ENCODE results near the gene OR4D1. TPM values are rescaled to one million over a fixed set of nuclear protein-coding genes. Genes with fewer than 3 reads are reported as not detected.

Gene OR4D1
- total and polyA plus RNA-seq, 2 of the 4 experiments (the other 2 are of a cell fraction) = not detected

DNA sequence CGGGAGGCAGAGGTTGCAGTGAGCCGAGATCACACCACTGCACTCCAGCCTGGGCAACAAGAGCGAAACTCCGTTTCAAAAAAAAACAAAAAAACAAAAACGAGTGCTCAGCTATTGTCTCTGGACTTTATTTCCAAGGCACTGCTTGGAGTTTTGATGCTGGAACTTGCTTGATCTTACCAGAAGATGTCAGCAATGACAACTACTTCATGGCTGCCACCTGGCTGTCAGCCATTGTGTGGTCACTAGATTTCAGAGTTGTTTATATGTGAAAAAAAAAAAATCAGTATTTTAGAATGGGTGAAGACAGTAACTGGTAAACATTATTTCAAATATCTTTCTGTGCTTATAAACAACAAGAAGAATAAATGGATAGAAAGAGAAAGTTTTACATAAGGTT lies 26.3 kb upstream of the OR4D1 start:
- H3K79me1 ChIP-seq (ENCODE audit: low read depth in 1 of 2, low read length in 2 of 2) = no peaks in the 10 kb centered on the region
- TF ChIP-seq CHD1 (IDR thresholded peaks at IDR 0.05; ENCODE audit: low read depth, low read length) (no peak), BHLHE40 (IDR thresholded peaks at IDR 0.05; ENCODE audit: low read depth, low read length) (no peak), RAD21 (IDR thresholded peaks at IDR 0.05; ENCODE audit: low read length) (no peak)
- BruUV-seq (replicated peaks) = no TSS peak
- dilution Hi-C loops (cut with HindIII; ENCODE audit: low sequenced_read_pairs, unreplicated experiment) (no loop called here), intact Hi-C loops (cut with micrococcal nuclease) (loop anchor here (5.0 kb wide), 1 partner anchor 325 kb away; no protein-coding TSS in a partner anchor), in situ Hi-C loops (cut with MboI; ENCODE audit: low sequenced_read_pairs) (loop anchor here (25.0 kb wide), 2 partner anchors 885 to 1010 kb away; no protein-coding TSS in a partner anchor)
- H3K27me3 ChIP-seq (ENCODE audit: control insufficient read depth, insufficient read depth, low read length) = no peaks in the 10 kb centered on the region
- no peaks in the 10 kb centered on the region for H3K36me3 ChIP-seq (ENCODE audit: control insufficient read depth, insufficient read depth, low read length)
- no peak overlapping the region for H2AK9ac ChIP-seq (replicated peaks; ENCODE audit: low read depth, low read length, poor library complexity)
- CTCF ChIA-PET = no interaction called here
- H2BK20ac ChIP-seq (ENCODE audit: low read depth, low read length) = no peak overlapping the region
- ATAC-seq (ENCODE audit: low read depth) (no peak), DNase-seq (peak; percentile 22)
- H3K14ac ChIP-seq (replicated peaks; ENCODE audit: low read depth, low read length) = no peak overlapping the region
- no peaks in the 10 kb centered on the region for H3K4me1 ChIP-seq (ENCODE audit: control insufficient read depth, insufficient read depth, low read length)
- H3K23ac ChIP-seq (ENCODE audit: low read depth, low read length) = no peak overlapping the region
- no peak overlapping the region for H4K91ac ChIP-seq (ENCODE audit: insufficient read depth, low read depth, low read length)
- H2BK15ac ChIP-seq (ENCODE audit: low read depth, low read length) = no peak overlapping the region
- H3K4me2 ChIP-seq (ENCODE audit: low read depth, low read length) = no peak overlapping the region
- no peak overlapping the region for H2BK120ac ChIP-seq (ENCODE audit: low read depth, low read length)
- 0 out of 2 replicates have a peak, but pooled peaks cover 3% of the 10 kb centered on the region for H3K9me1 ChIP-seq (ENCODE audit: insufficient read depth, low read length)
- H3K4ac ChIP-seq (ENCODE audit: low read depth, low read length) = no peak overlapping the region
- H4K5ac ChIP-seq (ENCODE audit: low read depth, low read length) = no peak overlapping the region
- H2AK5ac ChIP-seq (ENCODE audit: low read depth, low read length) = no peak overlapping the region
- H4K8ac ChIP-seq (ENCODE audit: low read depth in 2 of 2, low read length in 2 of 2) = no peak overlapping the region
- WGBS, 2 experiments (ENCODE audit: extremely low coverage in 2 of 2, insufficient read length in 1 of 2) = 0% methylated on average over 1 of the region's 5 CpGs; no CpG with 5 or more reads in 1 of the 2 experiments
- no peak overlapping the region for H3K9ac ChIP-seq (ENCODE audit: low read depth, low read length)
- no peak overlapping the region for H3K56ac ChIP-seq (ENCODE audit: extremely low read depth, insufficient read depth, low read length)
- no peak overlapping the region for H2BK5ac ChIP-seq (ENCODE audit: low read depth, low read length, poor library complexity, severe bottlenecking)
- POLR2A ChIA-PET (ENCODE audit: unreplicated experiment) = no interaction called here
- H3K18ac ChIP-seq (ENCODE audit: low read depth, low read length) = no peak overlapping the region
- H3K9me3 ChIP-seq (ENCODE audit: control insufficient read depth, insufficient read depth, low read length) = no peaks in the 10 kb centered on the region
- no peak overlapping the region for H3K4me3 ChIP-seq (ENCODE audit: insufficient read depth, low read depth, low read length)
- H4K20me1 ChIP-seq (ENCODE audit: insufficient read depth, low read length) = no peaks in the 10 kb centered on the region
- no peak overlapping the region for H2AFZ ChIP-seq (replicated peaks; ENCODE audit: low read length, poor library complexity)
- no peak overlapping the region for H3K27ac ChIP-seq (ENCODE audit: insufficient read depth, low read length)

Measured in IMR-90 (cell line).